Mesenchymal stem cell (in vitro differentiated cells and primary cell): ENCODE results near the gene PNPLA2.

Experiments
- DNase-seq: peaks from one replicate; pipeline ENCODE4 v3.0.0-alpha.2; 2013
- H2AFZ ChIP-seq: one replicate; pipeline ENCODE4 v1.6.1; 2013; ENCODE audit warnings: low read depth, mild to moderate bottlenecking, control low read depth, inconsistent platforms, low read length, moderate library complexity
- H2AK5ac ChIP-seq: 2 replicates; pipeline ENCODE4 v1.6.1; 2013; ENCODE audit warnings: low read length, moderate library complexity, mild to moderate bottlenecking, inconsistent platforms; ENCODE audit not compliant: severe bottlenecking
- H2BK120ac ChIP-seq: one replicate; pipeline ENCODE4 v1.6.1; 2013; ENCODE audit warnings: low read depth, mild to moderate bottlenecking, inconsistent platforms, low read length, moderate library complexity
- H2BK12ac ChIP-seq, 2 experiments: one replicate each; pipeline ENCODE4 v1.6.1; 2013; ENCODE audit warnings: inconsistent platforms in 2 of 2, low read length in 2 of 2, mild to moderate bottlenecking in 2 of 2, moderate library complexity in 2 of 2, control low read depth in 1 of 2
- H2BK15ac ChIP-seq: one replicate; pipeline ENCODE4 v1.6.1; 2013; ENCODE audit warnings: mild to moderate bottlenecking, low read depth, inconsistent platforms; ENCODE audit not compliant: poor library complexity, severe bottlenecking
- H2BK5ac ChIP-seq: 2 replicates; pipeline ENCODE4 v1.6.1; 2013; ENCODE audit warnings: low read depth, mild to moderate bottlenecking, low read length, control low read depth, inconsistent platforms; ENCODE audit not compliant: poor library complexity, severe bottlenecking
- H3K14ac ChIP-seq, 2 experiments: one replicate each; pipeline ENCODE4 v1.6.1; 2013; ENCODE audit warnings: inconsistent platforms in 2 of 2, low read length in 2 of 2, control low read depth in 1 of 2, mild to moderate bottlenecking in 1 of 2, moderate library complexity in 1 of 2
- H3K18ac ChIP-seq, 2 experiments: one replicate each; pipeline ENCODE4 v1.6.1; 2013; ENCODE audit warnings: inconsistent platforms in 2 of 2, low read length in 2 of 2, control low read depth in 1 of 2, low read depth in 1 of 2, mild to moderate bottlenecking in 1 of 2
- H3K23ac ChIP-seq, 2 experiments: one replicate each; pipeline ENCODE4 v1.6.1; 2013; ENCODE audit warnings: inconsistent platforms in 2 of 2, low read length in 2 of 2, mild to moderate bottlenecking in 2 of 2, moderate library complexity in 2 of 2, control low read depth in 1 of 2
- H3K27ac ChIP-seq: 2 replicates; pipeline ENCODE4 v1.5.1; 2013; ENCODE audit warnings: mild to moderate bottlenecking, moderate library complexity, low read length, control low read depth, inconsistent platforms; ENCODE audit not compliant: poor library complexity, severe bottlenecking
- H3K27me3 ChIP-seq, 2 experiments: 2 replicates each; pipeline versions ENCODE4 v1.6.1 to v1.7.0; 2013; ENCODE audit warnings: low read length in 2 of 2, mild to moderate bottlenecking in 2 of 2, moderate library complexity in 2 of 2, control low read depth in 1 of 2, inconsistent platforms in 1 of 2; ENCODE audit not compliant: control insufficient read depth in 1 of 2, insufficient read depth in 1 of 2
- H3K36me3 ChIP-seq, 2 experiments: 2 replicates each; pipeline versions ENCODE4 v1.6.1 to v1.7.0; 2013; ENCODE audit warnings: low read length in 2 of 2, control low read depth in 1 of 2, inconsistent platforms in 1 of 2, low read depth in 1 of 2, mild to moderate bottlenecking in 1 of 2; ENCODE audit not compliant: insufficient read depth in 2 of 2, control insufficient read depth in 1 of 2
- H3K4ac ChIP-seq, 2 experiments: one replicate each; pipeline ENCODE4 v1.6.1; 2013; ENCODE audit warnings: inconsistent platforms in 2 of 2, low read length in 2 of 2, mild to moderate bottlenecking in 2 of 2, moderate library complexity in 2 of 2, control low read depth in 1 of 2, low read depth in 1 of 2
- H3K4me1 ChIP-seq: 2 replicates; pipeline ENCODE4 v1.6.1; 2013; ENCODE audit warnings: low read depth, low read length, control low read depth; ENCODE audit not compliant: control insufficient read depth, insufficient read depth
- H3K4me2 ChIP-seq: 2 replicates; pipeline ENCODE4 v1.6.1; 2013; ENCODE audit warnings: low read length, mild to moderate bottlenecking, inconsistent platforms; ENCODE audit not compliant: poor library complexity, severe bottlenecking
- H3K4me3 ChIP-seq, 2 experiments: 2 replicates each; pipeline versions ENCODE4 v1.5.1 to v1.7.0; 2013; ENCODE audit warnings: low read length in 2 of 2, mild to moderate bottlenecking in 2 of 2, control low read depth in 1 of 2, low read depth in 1 of 2; ENCODE audit not compliant: insufficient read depth in 1 of 2
- H3K79me1 ChIP-seq: replicated peaks from 2 replicates; pipeline ENCODE4 v1.6.1; 2013; ENCODE audit warnings: mild to moderate bottlenecking, control low read depth, low read length, inconsistent platforms; ENCODE audit not compliant: poor library complexity, severe bottlenecking
- H3K9ac ChIP-seq: 2 replicates; pipeline ENCODE4 v1.7.0; 2013; ENCODE audit warnings: mild to moderate bottlenecking, low read length, moderate library complexity
- H3K9me3 ChIP-seq: 2 replicates; pipeline ENCODE4 v1.7.0; 2013; ENCODE audit warnings: mild to moderate bottlenecking, low read length; ENCODE audit not compliant: control insufficient read depth
- H4K8ac ChIP-seq: one replicate; pipeline ENCODE4 v1.6.1; 2013; ENCODE audit warnings: inconsistent platforms, mild to moderate bottlenecking, low read length, moderate library complexity
- H4K91ac ChIP-seq: one replicate; pipeline ENCODE4 v1.6.1; 2013; ENCODE audit warnings: mild to moderate bottlenecking, low read length, inconsistent platforms
- WGBS: methylation state at CpG from one replicate; pipeline ENCODE4 v1.1.7; 2013; ENCODE audit warnings: mixed read lengths; 5-methylcytosine and 5-hydroxymethylcytosine counted together

The PNPLA2 gene

GRCh38 chr11:793556-793955, 25.2 kb upstream of the PNPLA2 start:
- H3K18ac ChIP-seq: no peak overlapping the region
- no peak overlapping the region for H3K4ac ChIP-seq
- H2AFZ ChIP-seq: no peak overlapping the region
- peaks cover 4 to 11% of the 10 kb centered on the region in 2 experiments for H3K27me3 ChIP-seq
- no peak overlapping the region for H4K8ac ChIP-seq
- H3K27ac ChIP-seq: no peak overlapping the region
- no peak overlapping the region for H4K91ac ChIP-seq
- no peaks in the 10 kb centered on the region for H3K9me3 ChIP-seq
- no peak for DNase-seq
- H3K4me2 ChIP-seq: no peak overlapping the region
- H3K14ac ChIP-seq: no peak overlapping the region
- H3K36me3 ChIP-seq: peaks cover 19 to 43% of the 10 kb centered on the region in 2 experiments
- H3K79me1 ChIP-seq: peaks cover 3% of the 10 kb centered on the region
- no peak overlapping the region for H2BK12ac ChIP-seq
- H2BK120ac ChIP-seq: no peak overlapping the region
- H3K4me1 ChIP-seq: peaks cover 44% of the 10 kb centered on the region
- H2BK5ac ChIP-seq: no peak overlapping the region
- WGBS: 95% methylated on average over 6 of the region's 7 CpGs
- no peak overlapping the region for H3K4me3 ChIP-seq
- no peak overlapping the region for H3K9ac ChIP-seq
- no peak overlapping the region for H2AK5ac ChIP-seq
- H3K23ac ChIP-seq: no peak overlapping the region
- no peak overlapping the region for H2BK15ac ChIP-seq

- Histone ChIP-seq H3K4ac (peak overlapping the region in 1 of 2 experiments; percentile 30), H3K23ac (no peak overlapping the region), H3K9ac (no peak overlapping the region), H2BK15ac (no peak overlapping the region), H4K91ac (peak overlapping the region; percentile 20), H3K36me3 (peaks cover 23 to 47% of the 10 kb centered on the region in 2 experiments), H2AFZ (no peak overlapping the region), H3K9me3 (no peaks in the 10 kb centered on the region), H2BK120ac (no peak overlapping the region), H3K79me1 (peaks cover 6% of the 10 kb centered on the region), H3K4me1 (peaks cover 43% of the 10 kb centered on the region), H3K4me3 (no peak overlapping the region), H3K14ac (no peak overlapping the region), H2BK12ac (peak overlapping the region in 1 of 2 experiments; percentile 7), H2BK5ac (no peak overlapping the region), H3K27ac (no peak overlapping the region), H3K27me3 (peaks cover 3 to 5% of the 10 kb centered on the region in 2 experiments), H4K8ac (no peak overlapping the region), H3K18ac (no peak overlapping the region), H3K4me2 (no peak overlapping the region), H2AK5ac (no peak overlapping the region)
- 94% methylated on average over 31 of the region's 31 CpGs for WGBS
- DNase-seq: no peak
Observed at GRCh38 chr11:794013-794765, 24.5 kb upstream of the PNPLA2 start.

- peaks cover 31 to 56% of the 10 kb centered on the region in 2 experiments for H3K36me3 ChIP-seq
- no peak overlapping the region for H3K18ac ChIP-seq
- H3K27ac ChIP-seq: no peak overlapping the region
- H4K91ac ChIP-seq: peak overlapping the region; percentile 20
- H3K14ac ChIP-seq: no peak overlapping the region
- H2AFZ ChIP-seq: no peak overlapping the region
- H2AK5ac ChIP-seq: no peak overlapping the region
- peak overlapping the region; percentile 21 for H2BK120ac ChIP-seq
- no peaks in the 10 kb centered on the region for H3K27me3 ChIP-seq
- DNase-seq: no peak
- peak overlapping the region in 1 of 2 experiments; percentile 30 for H3K4ac ChIP-seq
- no peak overlapping the region for H2BK5ac ChIP-seq
- no peaks in the 10 kb centered on the region for H3K9me3 ChIP-seq
- WGBS: 85% methylated on average over 34 of the region's 38 CpGs
- peaks cover 40% of the 10 kb centered on the region for H3K4me1 ChIP-seq
- peak overlapping the region; percentile 4 for H4K8ac ChIP-seq
- peak overlapping the region in 1 of 2 experiments; percentile 89 for H3K4me3 ChIP-seq
- no peak overlapping the region for H2BK15ac ChIP-seq
- no peak overlapping the region for H3K23ac ChIP-seq
- H3K4me2 ChIP-seq: peak overlapping the region; percentile 51
- H2BK12ac ChIP-seq: no peak overlapping the region
- H3K79me1 ChIP-seq: peaks cover 10% of the 10 kb centered on the region
- H3K9ac ChIP-seq: peak overlapping the region; percentile 90
Observed at GRCh38 chr11:794766-795633, 23.7 kb upstream of the PNPLA2 start.
